Raji (cell line): ENCODE measurements around the gene GABRP.

Experiments
- POLR2A ChIP-seq: IDR thresholded peaks from 2 replicates; pipeline ENCODE4 v1.6.1; 2011; ENCODE audit warnings: low read depth, low read length, control low read depth; ENCODE audit not compliant: insufficient read depth

GABRP gene

GRCh38 chr5:170774831-170775230 lies 8.7 kb upstream of the GABRP start:
- no peak for TF ChIP-seq POLR2A

GRCh38 chr5:170781946-170782345 lies 1.6 kb upstream of the GABRP start:
- TF ChIP-seq POLR2A, result no peak

GRCh38 chr5:170782438-170782837 lies 1.1 kb upstream of the GABRP start:
- TF ChIP-seq POLR2A, result no peak

- TF ChIP-seq POLR2A, result no peak
Measured at GRCh38 chr5:170785416-170785815, 1.9 kb downstream of the GABRP start.

GRCh38 chr5:170787216-170787615 lies 3.7 kb downstream of the GABRP start:
- no peak for TF ChIP-seq POLR2A

- no peak for TF ChIP-seq POLR2A
Measured at GRCh38 chr5:170788626-170789304, 5.2 kb downstream of the GABRP start.

- no peak for TF ChIP-seq POLR2A
Measured at GRCh38 chr5:170791325-170791954, 7.9 kb downstream of the GABRP start.

GRCh38 chr5:170792878-170793277 lies 9.4 kb downstream of the GABRP start:
- TF ChIP-seq POLR2A, result no peak

GRCh38 chr5:170795154-170795553 lies 11.6 kb downstream of the GABRP start:
- TF ChIP-seq POLR2A, result no peak

- TF ChIP-seq POLR2A, result no peak
Measured at GRCh38 chr5:170805666-170806065, 22.1 kb downstream of the GABRP start.

GRCh38 chr5:170809551-170809950 lies 26.0 kb downstream of the GABRP start:
- TF ChIP-seq POLR2A, result no peak

- TF ChIP-seq POLR2A, result no peak
Measured at GRCh38 chr5:170811719-170812118, 28.2 kb downstream of the GABRP start.

GRCh38 chr5:170813231-170813630 lies 29.7 kb downstream of the GABRP start:
- TF ChIP-seq POLR2A, result no peak

- no peak for TF ChIP-seq POLR2A
Measured at GRCh38 chr5:170817195-170817594, 33.7 kb downstream of the GABRP start.

GRCh38 chr5:170818232-170818631 lies 34.7 kb downstream of the GABRP start:
- TF ChIP-seq POLR2A, result no peak

- TF ChIP-seq POLR2A, result no peak
Measured at GRCh38 chr5:170819824-170820223, 36.3 kb downstream of the GABRP start.

- no peak for TF ChIP-seq POLR2A
Measured at GRCh38 chr5:170821257-170821800, 37.8 kb downstream of the GABRP start.

- TF ChIP-seq POLR2A, result no peak
Measured at GRCh38 chr5:170826117-170826516, 42.6 kb downstream of the GABRP start.
